Fibroblast of peridontal ligament (primary cell): ENCODE measurements around the gene PANX3.

Experiments
- DNase-seq: peaks from one replicate; pipeline ENCODE4 v3.0.0-alpha.2; 2010; ENCODE audit errors: extremely low read depth

Gene PANX3

DNA sequence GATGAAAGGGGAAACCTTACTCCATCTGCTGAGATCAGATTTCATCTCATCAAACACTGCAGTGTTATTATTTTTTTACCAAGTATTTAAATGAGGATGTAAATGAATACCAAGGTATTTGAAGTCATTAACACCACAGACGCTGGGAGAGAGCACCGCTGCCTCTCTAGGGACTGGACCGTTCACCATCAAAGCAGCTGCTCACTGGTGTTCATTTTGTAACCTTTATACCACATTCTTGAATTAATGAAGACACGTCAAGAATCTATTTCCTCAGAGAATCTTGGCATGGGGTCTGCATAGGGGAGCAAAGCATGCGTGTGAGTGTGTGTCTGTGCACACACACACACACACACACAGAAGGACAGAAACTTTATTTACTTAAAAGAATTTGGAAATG lies 46.7 kb downstream of the PANX3 start:
- DNase-seq: no peak

DNA sequence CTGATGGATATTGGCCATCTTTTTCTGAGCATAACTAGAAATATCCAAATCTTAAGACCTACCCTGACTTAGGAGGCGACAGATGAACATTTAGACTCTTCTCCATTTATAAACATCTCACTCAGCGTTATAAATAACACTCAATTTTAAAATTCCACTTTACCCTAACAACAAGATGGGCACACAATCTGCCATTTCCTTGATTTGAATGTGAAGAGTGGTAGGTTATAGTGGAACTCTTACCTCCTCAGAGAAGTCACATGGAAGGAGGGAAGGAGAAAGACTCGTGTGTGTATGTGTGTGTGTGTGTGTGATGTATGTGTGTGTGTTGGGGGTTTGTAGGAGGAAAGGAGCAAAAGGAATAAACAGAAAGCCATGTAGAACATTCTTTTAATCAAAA lies 47.3 kb downstream of the PANX3 start:
- DNase-seq: no peak

DNA sequence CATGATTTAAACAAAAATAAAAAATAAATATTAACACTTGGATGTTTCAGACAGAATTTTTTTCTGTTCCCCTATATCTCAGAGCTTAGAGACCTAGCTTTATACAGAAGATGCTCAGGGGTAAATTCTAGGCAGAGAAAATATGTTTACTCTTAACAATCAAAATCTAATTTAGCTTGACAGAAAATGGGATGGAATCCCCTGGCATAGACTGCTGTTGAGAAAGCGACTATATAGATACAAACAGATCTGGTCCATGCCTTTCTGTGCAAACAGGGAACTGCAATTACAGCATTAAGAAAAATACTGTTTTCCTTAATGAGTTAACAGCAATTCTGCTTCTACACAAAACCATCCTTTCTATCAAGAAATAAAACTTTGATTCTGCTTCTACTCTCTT lies 47.8 kb downstream of the PANX3 start:
- DNase-seq: no peak

DNA sequence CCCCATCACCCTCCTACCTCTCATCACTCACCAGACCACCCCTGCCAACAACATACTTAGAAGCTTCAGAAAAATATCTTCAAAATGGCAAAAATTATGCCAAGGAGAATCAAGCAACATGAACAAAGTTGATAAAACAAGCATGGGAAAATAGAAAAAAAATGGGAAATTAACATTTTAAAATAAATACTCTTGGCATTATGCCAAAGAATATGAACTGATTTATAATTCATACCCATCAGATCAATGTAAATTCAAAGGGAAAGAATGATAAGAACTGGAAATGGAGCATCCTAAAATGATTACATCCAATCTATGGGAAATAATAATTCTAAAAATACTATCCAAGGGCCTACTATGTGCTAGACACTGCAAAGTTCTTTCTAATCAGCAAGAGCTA lies 50.3 kb downstream of the PANX3 start:
- DNase-seq: no peak

DNA sequence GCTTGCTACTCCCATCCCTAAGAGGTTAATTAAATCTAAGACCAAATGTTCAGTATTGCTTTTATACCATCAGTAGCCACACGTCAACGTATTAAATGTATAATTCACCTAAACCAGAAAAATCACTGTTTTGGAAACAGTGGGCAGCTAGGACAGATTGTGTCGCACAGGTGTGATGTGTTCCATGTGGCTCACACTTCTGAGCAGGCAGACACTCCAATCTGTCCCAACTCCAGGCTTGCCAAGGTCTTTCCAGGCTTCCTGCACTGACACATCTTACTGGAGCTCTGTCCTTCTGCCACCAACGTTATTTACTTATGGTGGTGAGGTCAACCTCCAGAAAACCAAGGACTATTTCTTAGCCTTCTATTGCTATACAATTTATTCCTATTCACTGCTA lies 50.9 kb downstream of the PANX3 start:
- DNase-seq: no peak

DNA sequence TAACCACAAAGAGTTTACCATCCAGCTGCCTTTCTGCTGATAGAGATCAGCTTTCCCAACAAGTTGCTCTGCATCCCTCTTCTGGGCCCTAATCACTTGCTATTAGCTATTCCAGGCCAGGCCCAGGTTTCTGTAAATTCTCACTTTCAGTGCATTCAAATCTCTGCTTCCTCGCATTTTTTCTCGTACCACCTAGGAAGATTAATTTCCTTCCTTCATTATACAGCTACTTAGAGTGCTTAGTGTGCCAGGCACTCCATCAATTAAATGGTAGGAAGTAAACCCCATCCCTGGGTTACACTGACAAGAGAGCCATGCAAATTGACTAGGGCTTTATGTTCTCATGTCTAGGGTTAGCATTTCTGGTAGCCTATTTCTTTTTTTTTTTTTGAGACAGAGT lies 52.6 kb downstream of the PANX3 start:
- DNase-seq: no peak

DNA sequence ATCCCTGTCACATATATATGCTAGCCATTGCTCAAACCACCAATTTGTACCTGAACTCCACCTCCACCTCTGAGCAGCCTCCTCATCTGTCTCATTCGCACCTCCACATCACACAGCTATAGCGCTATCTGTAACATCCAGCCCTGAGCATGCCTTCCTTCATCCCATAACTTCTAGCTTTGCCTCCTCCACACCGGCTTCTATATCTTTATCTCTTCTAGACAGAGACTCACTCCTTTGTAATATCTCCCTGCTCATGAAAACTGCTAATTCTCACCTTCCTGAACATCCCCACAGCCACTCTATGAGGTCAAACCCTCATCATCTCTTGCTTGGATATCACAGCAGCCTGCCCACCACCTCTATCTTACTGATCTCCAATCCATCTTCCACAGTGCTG lies 56.4 kb downstream of the PANX3 start:
- DNase-seq: no peak

DNA sequence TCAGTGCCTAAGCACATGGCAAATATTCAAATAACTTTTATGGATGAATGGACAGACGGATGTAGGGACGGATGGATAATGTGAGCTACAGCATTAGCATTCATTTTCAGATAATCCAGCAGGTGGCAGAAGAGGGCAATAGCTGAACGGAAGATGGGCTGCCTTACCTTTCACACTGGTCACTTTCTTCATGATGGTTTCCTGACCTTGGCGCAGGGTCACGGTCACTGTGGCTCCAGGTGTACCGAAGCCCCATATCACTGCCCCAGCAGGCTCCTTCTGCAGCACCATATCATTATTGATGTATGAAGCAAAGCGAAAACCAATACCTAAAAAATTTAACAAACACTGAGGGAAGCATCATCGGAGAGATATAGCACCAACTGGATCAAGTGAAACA lies 58.0 kb downstream of the PANX3 start:
- peak; percentile 62 for DNase-seq
